CD8-positive, alpha-beta memory T cell (primary cell): ENCODE results near the gene DHX9. TPM values are rescaled to one million over a fixed set of nuclear protein-coding genes. Genes with fewer than 3 reads are reported as not detected.

ENCODE experiments used
- CTCF ChIA-PET: fragments of 350-600 bp; sonication (Branson Sonifier 250); formaldehyde crosslinking; loops from one replicate; lab custom pipeline; 2021; ENCODE audit warnings: antibody characterized with exemption; lab: Charles Lee
- POLR2A ChIA-PET: fragments of 350-600 bp; sonication (Branson Sonifier 250); formaldehyde crosslinking; loops from one replicate; lab custom pipeline; 2021; ENCODE audit warnings: antibody characterized with exemption; lab: Charles Lee
- DNase-seq, 5 donors: peaks; one replicate each; pipeline versions ENCODE4 v3.0.0 to v3.0.0-alpha.2; 2020 to 2022; ENCODE audit warnings: mixed read lengths in 1 of 5
- H3K27ac ChIP-seq: one replicate; pipeline ENCODE4 v1.7.0; 2013; ENCODE audit warnings: low read depth, mild to moderate bottlenecking, low read length, moderate library complexity
- H3K27me3 ChIP-seq: 2 replicates; pipeline ENCODE4 v1.7.0; 2013; ENCODE audit warnings: low read length, mild to moderate bottlenecking; ENCODE audit not compliant: insufficient read depth, poor library complexity, severe bottlenecking
- H3K36me3 ChIP-seq: 2 replicates; pipeline ENCODE4 v1.7.0; 2013; ENCODE audit warnings: mild to moderate bottlenecking, low read length, moderate library complexity; ENCODE audit not compliant: insufficient read depth
- H3K4me1 ChIP-seq: 2 replicates; pipeline ENCODE4 v1.7.0; 2013; ENCODE audit warnings: mild to moderate bottlenecking, low read length, moderate library complexity; ENCODE audit not compliant: insufficient read depth
- H3K4me3 ChIP-seq: 2 replicates; pipeline ENCODE4 v1.7.0; 2013; ENCODE audit warnings: mild to moderate bottlenecking, low read length
- H3K9me3 ChIP-seq: 2 replicates; pipeline ENCODE4 v1.7.0; 2013; ENCODE audit warnings: mild to moderate bottlenecking, low read length
- H3K27ac Mint-ChIP-seq, 8 donors: one replicate each; pipeline ENCODE4 v1.8.0; 2020 to 2021; ENCODE audit warnings: mixed read lengths in 8 of 8, mild to moderate bottlenecking in 6 of 8, inconsistent platforms in 3 of 8, moderate library complexity in 3 of 8
- H3K27me3 Mint-ChIP-seq, 2 donors: one replicate each; pipeline ENCODE4 v1.8.0; 2020 to 2021; ENCODE audit warnings: mixed read lengths in 2 of 2, mild to moderate bottlenecking in 1 of 2, moderate library complexity in 1 of 2
- H3K36me3 Mint-ChIP-seq, 3 donors: one replicate each; pipeline ENCODE4 v1.8.0; 2020 to 2021; ENCODE audit warnings: mixed read lengths in 3 of 3, inconsistent platforms in 1 of 3, mild to moderate bottlenecking in 1 of 3
- H3K4me1 Mint-ChIP-seq, 3 donors: one replicate each; pipeline ENCODE4 v1.8.0; 2020 to 2021; ENCODE audit warnings: mixed read lengths in 3 of 3, inconsistent platforms in 1 of 3, mild to moderate bottlenecking in 1 of 3
- H3K4me3 Mint-ChIP-seq, 7 donors: one replicate each; pipeline ENCODE4 v1.8.0; 2020 to 2021; ENCODE audit warnings: mixed read lengths in 7 of 7, mild to moderate bottlenecking in 6 of 7, moderate library complexity in 4 of 7, inconsistent platforms in 2 of 7
- H3K9me3 Mint-ChIP-seq, 5 donors: one replicate each; pipeline ENCODE4 v1.8.0; 2020 to 2022; ENCODE audit warnings: mixed read lengths in 5 of 5, mild to moderate bottlenecking in 3 of 5, moderate library complexity in 2 of 5, inconsistent platforms in 1 of 5
- polyA plus RNA-seq: library from polyadenylated mRNA; unstranded; fragments of 300-500 nt; fragmentation: Illumina TruSeq; gene quantifications from one replicate; pipeline ENCODE4 v1.2.3, GENCODE V29; 2021
- total RNA-seq, 2 experiments: library from RNA; stranded (reverse); gene quantifications; one replicate each; pipeline ENCODE4 v1.2.3, GENCODE V29; 2021

DHX9 gene
- total RNA-seq, result 100 to 1,000 TPM; 342 to 353 TPM
- 115 TPM for polyA plus RNA-seq

GRCh38 chr1:182839209-182840066 is at the start of gene DHX9:
Gene DHX9 (plus strand): TSS chr1:182839347. CDS start chr1:182842567, 3,220 bp downstream.
- peak within 1 kb of the TSS; percentile 93 to 99 (median 96) for H3K4me3 Mint-ChIP-seq
- H3K27me3 ChIP-seq, result no peaks in the 10 kb centered on the region
- H3K36me3 ChIP-seq, result peaks cover 8% of the 10 kb centered on the region
- no peaks in the 10 kb centered on the region for H3K9me3 ChIP-seq
- peak; percentile 94 to 97 (median 96) for DNase-seq
- peaks cover 42% of the 10 kb centered on the region for H3K4me1 ChIP-seq
- H3K27ac ChIP-seq, result peak within 1 kb of the TSS; percentile 86
- peak within 1 kb of the TSS; percentile 97 for H3K4me3 ChIP-seq
- POLR2A ChIA-PET, result interaction anchor here (0.5 to 1.1 kb wide), 6 partner anchors 223 to 1806 kb away, joined by 3 to 10 read pairs (median 6); partner anchors contain the start of gene RNASEL
- peaks cover 0 to 7% of the 10 kb centered on the region in 2 donors for H3K27me3 Mint-ChIP-seq
- peaks cover 0 to 38% (median 5%) of the 10 kb centered on the region in 3 donors for H3K36me3 Mint-ChIP-seq
- peak within 1 kb of the TSS; percentile 93 to 98 (median 97) for H3K27ac Mint-ChIP-seq
- H3K9me3 Mint-ChIP-seq, result peaks cover 0 to 2% (median 0%) of the 10 kb centered on the region in 5 donors
- CTCF ChIA-PET, result interaction anchor here (0.7 to 1.6 kb wide), 2 partner anchors 15 to 46 kb away, joined by 3 read pairs; no protein-coding TSS in a partner anchor
- H3K4me1 Mint-ChIP-seq, result peaks cover 48 to 57% (median 53%) of the 10 kb centered on the region in 3 donors

- Histone ChIP-seq H3K27me3 (no peaks in the 10 kb centered on the region), H3K9me3 (no peaks in the 10 kb centered on the region), H3K27ac (no peak overlapping the region), H3K4me1 (peaks cover 15% of the 10 kb centered on the region), H3K4me3 (no peak overlapping the region), H3K36me3 (no peaks in the 10 kb centered on the region)
- H3K36me3 Mint-ChIP-seq, result peaks cover 0 to 9% (median 0%) of the 10 kb centered on the region in 3 donors
- POLR2A ChIA-PET, result no interaction called here
- H3K27ac Mint-ChIP-seq, result no peak overlapping the region
- peaks cover 0 to 2% of the 10 kb centered on the region in 2 donors for H3K27me3 Mint-ChIP-seq
- no peak for DNase-seq
- no peaks in the 10 kb centered on the region for H3K9me3 Mint-ChIP-seq
- peak overlapping the region in 6 of 7 donors; percentile 2 to 91 (median 12) for H3K4me3 Mint-ChIP-seq
- CTCF ChIA-PET, result interaction anchor here (1.2 to 12.7 kb wide), 3 partner anchors 9 to 193 kb away, joined by 4 to 306 read pairs (median 4); no protein-coding TSS in a partner anchor
- H3K4me1 Mint-ChIP-seq, result peaks cover 11 to 17% (median 12%) of the 10 kb centered on the region in 3 donors
These were observed 47.6 kb upstream of the DHX9 start for GRCh38 chr1:182791281-182792179.

- Histone ChIP-seq H3K36me3 (no peaks in the 10 kb centered on the region), H3K4me1 (peaks cover 8% of the 10 kb centered on the region), H3K9me3 (no peaks in the 10 kb centered on the region), H3K27ac (no peak overlapping the region), H3K27me3 (no peaks in the 10 kb centered on the region), H3K4me3 (no peak overlapping the region)
- Mint-ChIP-seq H3K27me3 (peaks cover 0 to 1% of the 10 kb centered on the region in 2 donors), H3K9me3 (no peaks in the 10 kb centered on the region), H3K4me3 (peak overlapping the region in 1 of 7 donors; percentile 27), H3K4me1 (peaks cover 7 to 13% (median 8%) of the 10 kb centered on the region in 3 donors), H3K27ac (no peak overlapping the region), H3K36me3 (peaks cover 4 to 12% (median 5%) of the 10 kb centered on the region in 3 donors)
- ChIA-PET CTCF (interaction anchor here (1.1 kb wide), 1 partner anchor 46 kb away, joined by 3 read pairs; the partner anchor contains the start of gene DHX9), POLR2A (no interaction called here)
- DNase-seq, result no peak
These were observed 45.1 kb upstream of the DHX9 start for GRCh38 chr1:182794091-182794490.

GRCh38 chr1:182794676-182795201 is 44.4 kb upstream of the DHX9 start:
- no peak overlapping the region for H3K4me3 ChIP-seq
- peaks cover 4 to 10% (median 5%) of the 10 kb centered on the region in 3 donors for H3K36me3 Mint-ChIP-seq
- no peaks in the 10 kb centered on the region for H3K27me3 ChIP-seq
- no peaks in the 10 kb centered on the region for H3K36me3 ChIP-seq
- H3K9me3 Mint-ChIP-seq, result no peaks in the 10 kb centered on the region
- no peak overlapping the region for H3K27ac ChIP-seq
- H3K9me3 ChIP-seq, result no peaks in the 10 kb centered on the region
- peaks cover 7% of the 10 kb centered on the region for H3K4me1 ChIP-seq
- no peak for DNase-seq
- peaks cover 5 to 11% (median 6%) of the 10 kb centered on the region in 3 donors for H3K4me1 Mint-ChIP-seq
- H3K4me3 Mint-ChIP-seq, result no peak overlapping the region
- H3K27me3 Mint-ChIP-seq, result peaks cover 0 to 2% of the 10 kb centered on the region in 2 donors
- ChIA-PET POLR2A (no interaction called here), CTCF (no interaction called here)
- H3K27ac Mint-ChIP-seq, result no peak overlapping the region

GRCh38 chr1:182795563-182796228 is 43.5 kb upstream of the DHX9 start:
- CTCF ChIA-PET, result interaction anchor here (0.9 to 1.3 kb wide), 3 partner anchors 9 to 200 kb away, joined by 3 to 4 read pairs (median 3); partner anchors contain the start of gene RGS16
- H3K36me3 Mint-ChIP-seq, result peaks cover 4 to 10% (median 5%) of the 10 kb centered on the region in 3 donors
- no peak overlapping the region for H3K27ac ChIP-seq
- no peak overlapping the region for H3K4me3 Mint-ChIP-seq
- peaks cover 0 to 6% (median 0%) of the 10 kb centered on the region in 3 donors for H3K4me1 Mint-ChIP-seq
- H3K4me1 ChIP-seq, result no peaks in the 10 kb centered on the region
- no peaks in the 10 kb centered on the region for H3K9me3 ChIP-seq
- H3K36me3 ChIP-seq, result no peaks in the 10 kb centered on the region
- H3K27me3 ChIP-seq, result no peaks in the 10 kb centered on the region
- no peak overlapping the region for H3K27ac Mint-ChIP-seq
- H3K4me3 ChIP-seq, result no peak overlapping the region
- POLR2A ChIA-PET, result no interaction called here
- H3K9me3 Mint-ChIP-seq, result no peaks in the 10 kb centered on the region
- no peak for DNase-seq
- H3K27me3 Mint-ChIP-seq, result peaks cover 0 to 2% of the 10 kb centered on the region in 2 donors

GRCh38 chr1:182802006-182802803 is 36.9 kb upstream of the DHX9 start:
- Histone ChIP-seq H3K27me3 (no peaks in the 10 kb centered on the region), H3K36me3 (no peaks in the 10 kb centered on the region), H3K9me3 (no peaks in the 10 kb centered on the region), H3K4me1 (no peaks in the 10 kb centered on the region), H3K27ac (no peak overlapping the region), H3K4me3 (no peak overlapping the region)
- Mint-ChIP-seq H3K27me3 (peaks cover 0 to 2% of the 10 kb centered on the region in 2 donors), H3K36me3 (peaks cover 16 to 33% (median 20%) of the 10 kb centered on the region in 3 donors), H3K4me1 (no peaks in the 10 kb centered on the region), H3K27ac (no peak overlapping the region), H3K4me3 (no peak overlapping the region), H3K9me3 (no peaks in the 10 kb centered on the region)
- ChIA-PET CTCF (no interaction called here), POLR2A (no interaction called here)
- DNase-seq, result no peak
